RWPE2 (cell line): ENCODE measurements around the gene NRF1.

ENCODE experiments used
- ATAC-seq: fragments of 200-7000 bp; cut with Tn5 transposase; 3 replicates; pipeline ENCODE4 v1.9.1; 2021; ENCODE audit warnings: low read depth
- DNase-seq: peaks from one replicate; pipeline ENCODE4 v3.0.0-alpha.2; 2020; ENCODE audit warnings: low spot score
- H3K27ac ChIP-seq: fragments of 450-650 bp; 2 replicates; pipeline ENCODE4 v1.5.1; 2017; ENCODE audit warnings: mild to moderate bottlenecking; ENCODE audit not compliant: poor library complexity, severe bottlenecking
- H3K27me3 ChIP-seq: fragments of 250-450 bp; sonication (Bioruptor Pico); 2 replicates; pipeline ENCODE4 v1.5.1; 2021; ENCODE audit warnings: mild to moderate bottlenecking, moderate library complexity; ENCODE audit not compliant: insufficient read depth, poor library complexity, severe bottlenecking
- H3K36me3 ChIP-seq: fragments of 250-450 bp; sonication (Bioruptor Pico); 2 replicates; pipeline ENCODE4 v1.5.1; 2020; ENCODE audit warnings: low read depth, mild to moderate bottlenecking, moderate library complexity
- H3K4me1 ChIP-seq: fragments of 250-450 bp; sonication (Bioruptor Pico); 2 replicates; pipeline ENCODE4 v1.5.1; 2021; ENCODE audit warnings: mild to moderate bottlenecking, moderate library complexity; ENCODE audit not compliant: insufficient read depth, poor library complexity, severe bottlenecking
- H3K4me3 ChIP-seq: fragments of 250-450 bp; sonication (Bioruptor Pico); 2 replicates; pipeline ENCODE4 v1.5.1; 2021; ENCODE audit warnings: mild to moderate bottlenecking, moderate library complexity; ENCODE audit not compliant: severe bottlenecking
- H3K9me3 ChIP-seq: fragments of 250-450 bp; sonication (Bioruptor Pico); 2 replicates; pipeline ENCODE4 v1.5.1; 2021; ENCODE audit warnings: mild to moderate bottlenecking, moderate library complexity; ENCODE audit not compliant: severe bottlenecking
- TF ChIP-seq, protein P1 (sequence below): fragments of 450-650 bp; IDR thresholded peaks from one replicate; pipeline ENCODE4 v1.5.1; 2017; ENCODE audit warnings: mild to moderate bottlenecking, moderate library complexity; ENCODE audit not compliant: poor library complexity, severe bottlenecking

The NRF1 gene

DNA sequence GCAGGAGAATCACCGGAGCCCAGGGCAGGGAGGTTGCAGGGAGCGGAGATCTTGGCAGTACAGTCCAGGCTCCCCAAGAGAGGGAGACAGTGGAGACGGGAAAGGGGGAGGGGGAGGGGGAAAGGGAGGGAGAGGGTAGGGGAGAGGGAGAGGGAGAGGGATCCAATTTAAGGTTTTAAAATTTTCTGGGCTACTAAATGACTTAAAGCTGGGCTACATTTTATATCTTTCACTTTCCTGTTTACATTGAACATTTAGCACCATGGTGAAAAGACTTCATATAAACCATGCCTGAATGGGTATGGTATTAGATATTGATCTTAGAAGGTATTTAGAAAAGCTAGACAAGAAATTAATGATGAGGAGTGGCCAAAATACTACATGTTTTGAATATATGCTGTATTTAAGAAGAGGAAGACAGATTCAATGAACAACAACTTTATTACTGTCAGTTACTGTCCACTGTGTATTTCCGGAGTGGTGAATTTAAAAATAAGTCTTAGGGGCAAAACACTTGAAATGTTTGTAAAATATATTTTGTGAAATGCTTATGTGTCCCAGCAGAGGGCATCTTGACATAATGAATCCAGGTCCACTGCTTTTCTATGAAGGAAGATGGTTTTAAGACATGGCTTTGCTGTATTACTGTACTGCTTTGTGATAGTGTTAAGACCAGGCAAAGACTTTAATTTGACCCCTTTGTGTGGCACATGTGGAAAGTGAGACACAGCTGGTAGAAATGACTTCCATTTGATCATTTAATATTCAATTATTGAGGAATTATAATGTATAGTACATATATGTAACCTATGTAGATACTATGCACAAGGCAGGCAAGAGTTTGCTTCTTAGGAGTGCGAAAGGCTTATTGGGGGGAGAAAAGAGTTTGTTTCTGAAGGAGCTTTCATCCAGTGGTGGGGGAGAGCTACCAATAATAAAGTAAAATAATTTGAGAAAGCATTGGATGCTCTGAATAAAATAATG is 52.8 kb downstream of the NRF1 start:
- DNase-seq (no peak), ATAC-seq (peak; percentile 33; the same call in 1 of the 3 replicates)
- no peaks in the 10 kb centered on the region for H3K27me3 ChIP-seq
- TF ChIP-seq, protein P1, sequence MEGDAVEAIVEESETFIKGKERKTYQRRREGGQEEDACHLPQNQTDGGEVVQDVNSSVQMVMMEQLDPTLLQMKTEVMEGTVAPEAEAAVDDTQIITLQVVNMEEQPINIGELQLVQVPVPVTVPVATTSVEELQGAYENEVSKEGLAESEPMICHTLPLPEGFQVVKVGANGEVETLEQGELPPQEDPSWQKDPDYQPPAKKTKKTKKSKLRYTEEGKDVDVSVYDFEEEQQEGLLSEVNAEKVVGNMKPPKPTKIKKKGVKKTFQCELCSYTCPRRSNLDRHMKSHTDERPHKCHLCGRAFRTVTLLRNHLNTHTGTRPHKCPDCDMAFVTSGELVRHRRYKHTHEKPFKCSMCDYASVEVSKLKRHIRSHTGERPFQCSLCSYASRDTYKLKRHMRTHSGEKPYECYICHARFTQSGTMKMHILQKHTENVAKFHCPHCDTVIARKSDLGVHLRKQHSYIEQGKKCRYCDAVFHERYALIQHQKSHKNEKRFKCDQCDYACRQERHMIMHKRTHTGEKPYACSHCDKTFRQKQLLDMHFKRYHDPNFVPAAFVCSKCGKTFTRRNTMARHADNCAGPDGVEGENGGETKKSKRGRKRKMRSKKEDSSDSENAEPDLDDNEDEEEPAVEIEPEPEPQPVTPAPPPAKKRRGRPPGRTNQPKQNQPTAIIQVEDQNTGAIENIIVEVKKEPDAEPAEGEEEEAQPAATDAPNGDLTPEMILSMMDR, result peak; percentile 75
- no peak overlapping the region for H3K4me3 ChIP-seq
- H3K27ac ChIP-seq, result peak overlapping the region; percentile 47
- peaks cover 11% of the 10 kb centered on the region for H3K9me3 ChIP-seq
- peaks cover 24% of the 10 kb centered on the region for H3K36me3 ChIP-seq
- H3K4me1 ChIP-seq, result peaks cover 13% of the 10 kb centered on the region

- no peak overlapping the region for H3K4me3 ChIP-seq
- peak overlapping the region; percentile 47 for H3K27ac ChIP-seq
- no peaks in the 10 kb centered on the region for H3K27me3 ChIP-seq
- ATAC-seq, result peak; percentile 100
- H3K4me1 ChIP-seq, result peaks cover 13% of the 10 kb centered on the region
- peaks cover 11% of the 10 kb centered on the region for H3K9me3 ChIP-seq
- TF ChIP-seq, protein P1, result no peak
- peak; percentile 90 for DNase-seq
- H3K36me3 ChIP-seq, result peaks cover 17% of the 10 kb centered on the region
These were observed 53.5 kb downstream of the NRF1 start for GRCh38 chr7:129665013-129665401.

- Histone ChIP-seq H3K36me3 (peaks cover 3% of the 10 kb centered on the region), H3K4me3 (no peak overlapping the region), H3K27me3 (no peaks in the 10 kb centered on the region), H3K4me1 (peaks cover 13% of the 10 kb centered on the region), H3K9me3 (no peaks in the 10 kb centered on the region), H3K27ac (no peak overlapping the region)
- TF ChIP-seq, protein P1, result no peak
- no peak for DNase-seq
- ATAC-seq, result no peak
These were observed 55.6 kb downstream of the NRF1 start for GRCh38 chr7:129667116-129667515.

- no peak for DNase-seq
- ATAC-seq, result no peak
- peaks cover 13% of the 10 kb centered on the region for H3K4me1 ChIP-seq
- H3K36me3 ChIP-seq, result peaks cover 3% of the 10 kb centered on the region
- TF ChIP-seq, protein P1, result no peak
- no peaks in the 10 kb centered on the region for H3K27me3 ChIP-seq
- no peaks in the 10 kb centered on the region for H3K9me3 ChIP-seq
- no peak overlapping the region for H3K27ac ChIP-seq
- H3K4me3 ChIP-seq, result no peak overlapping the region
These were observed 56.0 kb downstream of the NRF1 start for GRCh38 chr7:129667551-129667950.

DNA sequence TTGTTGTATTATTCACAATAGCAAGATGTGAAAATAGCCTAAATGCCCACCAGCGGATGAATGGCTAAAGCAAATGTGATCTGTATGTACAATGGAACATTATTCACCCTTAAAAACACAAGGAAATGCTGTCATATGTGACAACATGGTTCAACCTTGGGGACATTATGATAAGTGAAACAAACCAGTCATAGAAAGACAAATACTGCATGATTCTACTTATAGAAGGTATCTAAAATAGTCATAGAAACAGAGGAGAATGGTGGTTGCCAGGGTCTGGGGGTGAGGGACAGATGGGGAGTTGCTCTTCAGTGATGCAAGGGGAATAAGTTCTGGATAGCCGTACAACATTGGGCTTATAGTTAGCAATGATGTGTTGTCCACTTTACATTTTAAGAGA is 58.4 kb downstream of the NRF1 start:
- peaks cover 8% of the 10 kb centered on the region; the same call in 1 of the 2 replicates for H3K36me3 ChIP-seq
- no peak for ATAC-seq

More for the DNA sequence above, 58.4 kb downstream of the NRF1 start:
- H3K27ac ChIP-seq, result no peak overlapping the region
- H3K4me3 ChIP-seq, result no peak overlapping the region
- peaks cover 5% of the 10 kb centered on the region for H3K4me1 ChIP-seq
- no peak for DNase-seq
- no peaks in the 10 kb centered on the region for H3K27me3 ChIP-seq
- TF ChIP-seq, protein P1, result no peak
- H3K9me3 ChIP-seq, result peaks cover under 1% of the 10 kb centered on the region
